Keratinocyte (primary cell): Measurements from ENCODE around the gene LRRC8D. TPM values are rescaled to one million over a fixed set of nuclear protein-coding genes. Genes with fewer than 3 reads are reported as not detected.

Experiments
- DNase-seq: peaks from one replicate; pipeline ENCODE4 v3.0.0-alpha.2; 2011; ENCODE audit warnings: low read depth, missing footprints, low spot score
- FAIRE-seq: peaks from 2 replicates; lab custom pipeline; 2011; peaks lifted over from hg19 to GRCh38; lab: Jason Lieb, UNC
- H2AFZ ChIP-seq: 2 replicates; pipeline ENCODE4 v1.6.0; 2012; ENCODE audit warnings: low read length, control low read depth, inconsistent platforms; ENCODE audit not compliant: control insufficient read depth
- H3K27ac ChIP-seq: 2 replicates; pipeline ENCODE4 v1.5.1; 2011; ENCODE audit warnings: low read length; ENCODE audit not compliant: control insufficient read depth, insufficient read depth
- H3K27me3 ChIP-seq: 3 replicates; pipeline ENCODE4 v1.6.0; 2011; ENCODE audit warnings: low read length; ENCODE audit not compliant: control insufficient read depth, insufficient read depth; ENCODE audit errors: extremely low read depth
- H3K36me3 ChIP-seq, 2 experiments: 2 replicates in 1 of 2; 3 replicates in 1 of 2; pipeline ENCODE4 v1.5.1; 2011; ENCODE audit warnings: low read length in 2 of 2, mild to moderate bottlenecking in 1 of 2; ENCODE audit not compliant: control insufficient read depth in 2 of 2, insufficient read depth in 2 of 2; ENCODE audit errors: extremely low read depth in 1 of 2
- H3K4me1 ChIP-seq: 3 replicates; pipeline ENCODE4 v1.5.1; 2011; ENCODE audit warnings: low read length; ENCODE audit not compliant: control insufficient read depth, insufficient read depth; ENCODE audit errors: extremely low read depth
- H3K4me2 ChIP-seq: 3 replicates; pipeline ENCODE4 v1.6.0; 2011; ENCODE audit warnings: low read depth, low read length; ENCODE audit not compliant: control insufficient read depth, insufficient read depth; ENCODE audit errors: extremely low read depth
- H3K4me3 ChIP-seq, 3 experiments: fragments of 200-600 bp in 1 of 3; sonication (generic) in 1 of 3; 2 replicates in 2 of 3; 3 replicates in 1 of 3; pipeline ENCODE4 v1.5.1; 2011 to 2016; ENCODE audit warnings: low read length in 3 of 3, mild to moderate bottlenecking in 3 of 3, control low read depth in 2 of 3, inconsistent platforms in 1 of 3, low read depth in 1 of 3, mixed read lengths in 1 of 3, mixed run types in 1 of 3, moderate library complexity in 1 of 3; ENCODE audit not compliant: control insufficient read depth in 2 of 3, insufficient read depth in 2 of 3; ENCODE audit errors: extremely low read depth in 1 of 3
- H3K79me2 ChIP-seq: 2 replicates; pipeline ENCODE4 v1.6.0; 2012; ENCODE audit warnings: low read length; ENCODE audit not compliant: control insufficient read depth, insufficient read depth
- H3K9ac ChIP-seq: 3 replicates; pipeline ENCODE4 v1.6.0; 2011; ENCODE audit warnings: low read length; ENCODE audit not compliant: control insufficient read depth, insufficient read depth; ENCODE audit errors: extremely low read depth
- H3K9me1 ChIP-seq: 3 replicates; pipeline ENCODE4 v1.6.0; 2011; ENCODE audit warnings: low read length; ENCODE audit not compliant: control insufficient read depth, insufficient read depth; ENCODE audit errors: extremely low read depth
- H3K9me3 ChIP-seq: 2 replicates; pipeline ENCODE4 v1.5.1; 2012; ENCODE audit warnings: low read depth, low read length; ENCODE audit not compliant: control insufficient read depth
- H4K20me1 ChIP-seq: 3 replicates; pipeline ENCODE4 v1.6.0; 2011; ENCODE audit warnings: low read length; ENCODE audit not compliant: control insufficient read depth, insufficient read depth; ENCODE audit errors: extremely low read depth
- EZH2 ChIP-seq: IDR thresholded peaks from one replicate; pipeline ENCODE4 v1.6.1; 2012; ENCODE audit warnings: inconsistent platforms, mild to moderate bottlenecking, low read length, moderate library complexity
- dilution Hi-C: fragments of 300-500 bp; cut with MboI; formaldehyde crosslinking; loops from one replicate; pipeline ENCODE4 v1.7.0; 2020; ENCODE audit warnings: low sequenced_read_pairs; ENCODE audit not compliant: extremely low pct_ligation_motif_present
- polyA plus RNA-seq, 5 experiments: library from polyadenylated mRNA; depleted of rRNA in 3 of 5; stranded (reverse) in 3 of 5; stranded (forward) in 1 of 5; unstranded in 1 of 5; fragments of >200 nt; gene quantifications; 1 replicate in 1 of 5; 2 replicates in 3 of 5; 3 replicates in 1 of 5; pipeline versions ENCODE4 v1.2.1 to v1.2.3, GENCODE V29; 2011 to 2012; ENCODE audit warnings: missing spikeins in 2 of 5, low read depth in 1 of 5, low replicate concordance in 1 of 5
- TF ChIP-seq, protein P1 (sequence below), 3 experiments: IDR thresholded peaks in 1 of 3; conservative IDR thresholded peaks in 1 of 3; optimal IDR thresholded peaks in 1 of 3; 2 replicates in 2 of 3; 3 replicates in 1 of 3; pipeline versions ENCODE3 to v1.5.1; 2011; ENCODE audit warnings: low read length in 3 of 3, mild to moderate bottlenecking in 3 of 3, moderate library complexity in 2 of 3, control low read depth in 1 of 3, inconsistent platforms in 1 of 3; ENCODE audit not compliant: insufficient read depth in 2 of 3; ENCODE audit errors: extremely low read depth in 1 of 3

The LRRC8D gene
- polyA plus RNA-seq, 1 donor (not counting 4 experiments of a cell fraction or from before 2014, with no cell fraction given) = 54.7 TPM

- H3K27ac ChIP-seq = no peak overlapping the region
- DNase-seq (no peak), FAIRE-seq (no peak)
- no peak overlapping the region for H3K4me3 ChIP-seq
- H3K9ac ChIP-seq = no peak overlapping the region
- peaks cover 14% of the 10 kb centered on the region for H3K4me1 ChIP-seq
- no peaks in the 10 kb centered on the region for H3K9me3 ChIP-seq
- no peaks in the 10 kb centered on the region for H3K36me3 ChIP-seq
- no peak overlapping the region for H2AFZ ChIP-seq
- no peak overlapping the region for H3K4me2 ChIP-seq
- no peaks in the 10 kb centered on the region for H3K79me2 ChIP-seq
- H3K9me1 ChIP-seq = no peaks in the 10 kb centered on the region
- no peak for TF ChIP-seq EZH2
- TF ChIP-seq, protein P1, sequence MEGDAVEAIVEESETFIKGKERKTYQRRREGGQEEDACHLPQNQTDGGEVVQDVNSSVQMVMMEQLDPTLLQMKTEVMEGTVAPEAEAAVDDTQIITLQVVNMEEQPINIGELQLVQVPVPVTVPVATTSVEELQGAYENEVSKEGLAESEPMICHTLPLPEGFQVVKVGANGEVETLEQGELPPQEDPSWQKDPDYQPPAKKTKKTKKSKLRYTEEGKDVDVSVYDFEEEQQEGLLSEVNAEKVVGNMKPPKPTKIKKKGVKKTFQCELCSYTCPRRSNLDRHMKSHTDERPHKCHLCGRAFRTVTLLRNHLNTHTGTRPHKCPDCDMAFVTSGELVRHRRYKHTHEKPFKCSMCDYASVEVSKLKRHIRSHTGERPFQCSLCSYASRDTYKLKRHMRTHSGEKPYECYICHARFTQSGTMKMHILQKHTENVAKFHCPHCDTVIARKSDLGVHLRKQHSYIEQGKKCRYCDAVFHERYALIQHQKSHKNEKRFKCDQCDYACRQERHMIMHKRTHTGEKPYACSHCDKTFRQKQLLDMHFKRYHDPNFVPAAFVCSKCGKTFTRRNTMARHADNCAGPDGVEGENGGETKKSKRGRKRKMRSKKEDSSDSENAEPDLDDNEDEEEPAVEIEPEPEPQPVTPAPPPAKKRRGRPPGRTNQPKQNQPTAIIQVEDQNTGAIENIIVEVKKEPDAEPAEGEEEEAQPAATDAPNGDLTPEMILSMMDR (optimal IDR thresholded peaks at IDR 0.05 in 1 of 3, IDR thresholded peaks at IDR 0.05 in 1 of 3, conservative IDR thresholded peaks at IDR 0.05 in 1 of 3; ENCODE audit: extremely low read depth in 1 of 3, insufficient read depth in 2 of 3, low read length in 3 of 3) = no peak
- H3K27me3 ChIP-seq = no peaks in the 10 kb centered on the region
- dilution Hi-C loops = no loop called here
- H4K20me1 ChIP-seq = no peaks in the 10 kb centered on the region
Measured at GRCh38 chr1:89806616-89807015, 14.2 kb upstream of the LRRC8D start.

DNA sequence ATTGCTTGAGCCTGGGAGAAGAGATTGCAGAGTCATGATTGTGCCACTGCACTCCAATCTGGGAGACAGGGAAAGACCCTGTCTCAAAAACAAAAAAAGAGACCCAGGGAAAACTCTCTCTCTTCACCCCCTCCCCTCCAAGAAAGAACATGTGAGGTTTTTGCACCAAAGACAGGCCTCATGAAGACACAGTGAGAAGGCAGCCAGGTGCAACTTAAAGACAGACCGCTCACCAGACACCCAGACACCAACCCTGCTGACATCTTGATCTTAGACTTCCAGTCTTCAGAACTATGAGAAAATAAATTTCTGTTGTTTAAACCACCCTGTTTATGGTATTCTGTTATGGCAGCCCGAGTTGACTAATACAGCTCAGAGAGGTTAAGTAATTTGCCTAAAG is 13.3 kb upstream of the LRRC8D start:
- Histone ChIP-seq H3K4me3 (no peak overlapping the region), H3K27ac (no peak overlapping the region)
- dilution Hi-C loops = no loop called here

More for the DNA sequence above, 13.3 kb upstream of the LRRC8D start:
- DNase-seq = no peak
- Histone ChIP-seq H3K4me1 (peaks cover 14% of the 10 kb centered on the region), H2AFZ (no peak overlapping the region), H3K9ac (no peak overlapping the region), H4K20me1 (no peaks in the 10 kb centered on the region), H3K4me2 (no peak overlapping the region), H3K9me1 (no peaks in the 10 kb centered on the region), H3K9me3 (no peaks in the 10 kb centered on the region), H3K36me3 (no peaks in the 10 kb centered on the region), H3K27me3 (no peaks in the 10 kb centered on the region), H3K79me2 (no peaks in the 10 kb centered on the region)
- FAIRE-seq = no peak
- TF ChIP-seq EZH2 = no peak
- TF ChIP-seq, protein P1 (optimal IDR thresholded peaks at IDR 0.05 in 1 of 3, IDR thresholded peaks at IDR 0.05 in 1 of 3, conservative IDR thresholded peaks at IDR 0.05 in 1 of 3; ENCODE audit: extremely low read depth in 1 of 3, insufficient read depth in 2 of 3, low read length in 3 of 3) = no peak
